Lower leg skin (tissue), 4 donors: ENCODE measurements around the gene PIGC. TPM values are rescaled to one million over a fixed set of nuclear protein-coding genes. Genes with fewer than 3 reads are reported as not detected.

ENCODE experiments used
- DNase-seq, 2 donors: peaks; one replicate each; pipeline ENCODE4 v3.0.0-alpha.2; 2019; ENCODE audit warnings: low spot score in 2 of 2
- H3K4me3 ChIP-seq: fragments of 200-600 bp; sonication (generic); 2 replicates; pipeline ENCODE4 v1.5.1; 2017; ENCODE audit warnings: mild to moderate bottlenecking, low read depth; ENCODE audit not compliant: poor library complexity, severe bottlenecking
- POLR2A ChIP-seq, 2 donors: fragments of 450-650 bp; IDR thresholded peaks; one replicate each; pipeline ENCODE4 v1.6.1; 2016 to 2017; ENCODE audit warnings: antibody characterized with exemption in 2 of 2, mild to moderate bottlenecking in 1 of 2, moderate library complexity in 1 of 2
- WGBS, 2 donors: methylation state at CpG; one replicate each; pipeline ENCODE4 v1.1.5; 2018; 5-methylcytosine and 5-hydroxymethylcytosine counted together
- intact Hi-C: fragments of 100-400 bp; cut with DNase I; formaldehyde crosslinking; loops from one replicate; pipeline ENCODE4 v1.15.0; 2023; ENCODE audit warnings: low total_unique reads
- total RNA-seq, 4 donors: library from RNA; depleted of rRNA; stranded (reverse); fragments of >200 nt; gene quantifications; one replicate each; pipeline ENCODE4 v1.1.0, GENCODE V29; 2016
- TF ChIP-seq, protein P1 (sequence below), 3 donors: fragments of 450-650 bp; IDR thresholded peaks; one replicate each; pipeline ENCODE4 v1.5.1; 2016; ENCODE audit warnings: antibody characterized with exemption in 3 of 3, mild to moderate bottlenecking in 3 of 3, moderate library complexity in 2 of 3

PIGC gene
- total RNA-seq, 4 donors from 2014 or later = 26.2 to 60.3 (median 48.4) TPM

DNA sequence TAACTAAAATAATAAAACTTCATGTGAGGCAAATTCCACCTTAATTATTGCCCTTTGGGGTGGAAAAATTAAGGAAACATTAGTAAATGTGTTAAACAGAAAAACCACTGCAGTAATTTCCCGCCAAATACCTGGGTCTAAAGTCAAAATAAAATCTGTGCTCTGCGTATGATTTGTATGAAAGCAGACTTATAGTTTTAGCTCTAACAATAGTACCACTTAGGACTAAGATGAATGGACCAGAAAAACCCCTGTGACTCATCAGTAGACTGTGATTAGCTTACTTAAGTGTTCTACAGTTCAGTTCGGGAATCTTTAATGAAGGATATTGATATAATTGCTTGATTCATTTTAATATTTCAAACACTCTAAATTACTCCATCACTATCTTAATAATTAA, 46.6 kb downstream of the PIGC start:
- TF ChIP-seq, protein P1, sequence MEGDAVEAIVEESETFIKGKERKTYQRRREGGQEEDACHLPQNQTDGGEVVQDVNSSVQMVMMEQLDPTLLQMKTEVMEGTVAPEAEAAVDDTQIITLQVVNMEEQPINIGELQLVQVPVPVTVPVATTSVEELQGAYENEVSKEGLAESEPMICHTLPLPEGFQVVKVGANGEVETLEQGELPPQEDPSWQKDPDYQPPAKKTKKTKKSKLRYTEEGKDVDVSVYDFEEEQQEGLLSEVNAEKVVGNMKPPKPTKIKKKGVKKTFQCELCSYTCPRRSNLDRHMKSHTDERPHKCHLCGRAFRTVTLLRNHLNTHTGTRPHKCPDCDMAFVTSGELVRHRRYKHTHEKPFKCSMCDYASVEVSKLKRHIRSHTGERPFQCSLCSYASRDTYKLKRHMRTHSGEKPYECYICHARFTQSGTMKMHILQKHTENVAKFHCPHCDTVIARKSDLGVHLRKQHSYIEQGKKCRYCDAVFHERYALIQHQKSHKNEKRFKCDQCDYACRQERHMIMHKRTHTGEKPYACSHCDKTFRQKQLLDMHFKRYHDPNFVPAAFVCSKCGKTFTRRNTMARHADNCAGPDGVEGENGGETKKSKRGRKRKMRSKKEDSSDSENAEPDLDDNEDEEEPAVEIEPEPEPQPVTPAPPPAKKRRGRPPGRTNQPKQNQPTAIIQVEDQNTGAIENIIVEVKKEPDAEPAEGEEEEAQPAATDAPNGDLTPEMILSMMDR (IDR thresholded peaks at IDR 0.05) = no peak
- no peak for TF ChIP-seq POLR2A (IDR thresholded peaks at IDR 0.05)
- WGBS, 2 donors = 42% methylated on average over 3 of the region's 3 CpGs
- no peak for DNase-seq
- intact Hi-C loops = no loop called here
- H3K4me3 ChIP-seq = no peak overlapping the region

DNA sequence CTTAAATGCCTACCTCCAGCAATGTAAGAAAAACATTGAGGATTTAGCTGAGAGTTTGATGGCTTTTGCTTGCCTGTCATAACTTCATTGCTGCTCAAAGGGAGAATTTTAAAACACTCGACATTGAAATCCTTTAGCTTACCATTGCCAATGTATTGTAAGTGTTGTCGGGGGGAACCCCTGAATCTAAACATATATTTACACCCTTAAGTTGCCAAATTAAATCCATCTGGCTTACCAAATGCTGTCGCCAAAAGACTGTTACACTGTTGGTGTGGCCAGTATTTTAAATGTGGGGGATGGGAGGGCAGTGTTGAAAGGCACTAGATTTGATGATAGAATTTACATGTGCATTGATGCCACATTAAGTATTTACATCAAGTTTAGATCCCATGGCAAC, 48.3 kb downstream of the PIGC start:
- no peak for DNase-seq
- WGBS, 2 donors = 80 to 85% methylated on average over 3 of the region's 3 CpGs
- TF ChIP-seq POLR2A (IDR thresholded peaks at IDR 0.05) = no peak
- intact Hi-C loops = no loop called here
- no peak overlapping the region for H3K4me3 ChIP-seq

DNA sequence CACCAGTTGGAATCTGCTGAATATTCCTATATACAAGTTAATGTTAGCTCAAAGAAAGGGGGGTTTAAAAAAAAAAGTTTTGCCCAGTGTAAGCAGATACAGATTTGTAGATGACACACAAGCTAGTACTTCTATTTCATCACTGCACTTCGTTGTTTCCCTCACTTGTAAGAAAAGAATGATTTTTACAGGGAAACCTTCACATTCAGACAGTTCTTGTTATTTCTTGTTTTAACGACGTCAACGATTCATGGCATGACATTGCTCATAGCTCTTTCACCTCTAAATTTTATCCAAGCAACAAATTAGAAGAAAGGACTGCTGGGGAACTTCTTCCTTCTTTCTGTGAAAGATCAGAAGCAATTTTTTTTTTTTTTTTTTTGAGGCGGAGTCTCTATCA, 49.1 kb downstream of the PIGC start:
- DNase-seq = no peak
- TF ChIP-seq, protein P1 (IDR thresholded peaks at IDR 0.05) = no peak
- no peak for TF ChIP-seq POLR2A (IDR thresholded peaks at IDR 0.05)
- H3K4me3 ChIP-seq = no peak overlapping the region
- WGBS, 2 donors = 69 to 76% methylated on average over 5 of the region's 5 CpGs
- intact Hi-C loops = no loop called here

DNA sequence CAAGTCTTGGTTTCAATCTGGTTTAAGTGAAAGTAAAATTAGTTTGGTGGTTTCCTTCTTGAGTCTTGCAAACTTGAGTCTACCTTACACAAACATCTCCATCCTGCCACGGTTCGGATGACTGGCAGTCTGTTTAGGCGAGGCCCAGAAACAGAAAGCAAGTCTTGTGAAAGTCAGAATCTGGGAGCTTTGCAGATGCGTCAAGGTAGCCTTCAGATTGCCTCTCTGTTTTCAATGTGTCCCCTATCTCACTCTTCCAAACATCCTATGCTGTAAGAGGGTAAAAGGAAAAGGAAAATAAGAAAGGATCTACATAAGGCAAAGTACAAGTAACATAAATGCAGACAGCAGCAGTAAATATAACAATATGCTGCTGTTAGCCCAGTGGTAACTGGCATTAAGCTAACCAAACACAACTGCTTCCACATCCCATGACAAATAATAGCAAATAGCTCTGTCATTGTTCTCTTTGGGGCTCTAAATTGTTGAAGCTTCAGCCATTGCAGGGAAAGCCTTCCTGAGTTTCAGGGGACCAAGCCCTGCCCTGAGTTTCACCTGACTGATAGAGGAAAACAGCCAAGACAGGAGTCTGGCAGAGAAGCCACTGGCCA, 49.6 kb downstream of the PIGC start:
- no peak overlapping the region for H3K4me3 ChIP-seq
- intact Hi-C loops = no loop called here
- TF ChIP-seq POLR2A (IDR thresholded peaks at IDR 0.05) = no peak
- TF ChIP-seq, protein P1 (IDR thresholded peaks at IDR 0.05) = no peak
- WGBS, 2 donors = 7 to 19% methylated on average over 4 of the region's 4 CpGs
- no peak for DNase-seq

DNA sequence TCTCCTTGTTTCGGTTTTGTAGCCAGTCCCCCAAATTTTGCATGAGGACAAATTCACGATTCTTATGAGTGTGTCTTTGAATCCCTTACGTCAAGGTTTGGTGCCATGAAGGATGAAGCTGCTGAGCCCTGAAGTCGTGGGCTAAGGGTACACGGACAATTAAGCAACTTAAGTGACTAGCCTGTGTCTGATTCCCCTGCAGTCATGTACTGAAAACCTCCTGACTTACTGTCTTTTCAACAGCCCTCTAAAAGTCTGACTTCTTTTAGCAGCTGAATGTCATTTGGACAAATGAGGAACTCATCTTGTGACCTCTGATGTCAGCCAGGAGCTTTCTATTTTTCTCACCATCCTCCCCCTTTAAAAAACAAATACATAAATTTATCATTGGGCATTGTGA, 50.5 kb downstream of the PIGC start:
- intact Hi-C loops = no loop called here
- no peak for TF ChIP-seq POLR2A (IDR thresholded peaks at IDR 0.05)
- TF ChIP-seq, protein P1 (IDR thresholded peaks at IDR 0.05) = no peak
- no peak overlapping the region for H3K4me3 ChIP-seq
- 62 to 75% methylated on average over 5 of the region's 5 CpGs for WGBS, 2 donors
- DNase-seq = no peak

DNA sequence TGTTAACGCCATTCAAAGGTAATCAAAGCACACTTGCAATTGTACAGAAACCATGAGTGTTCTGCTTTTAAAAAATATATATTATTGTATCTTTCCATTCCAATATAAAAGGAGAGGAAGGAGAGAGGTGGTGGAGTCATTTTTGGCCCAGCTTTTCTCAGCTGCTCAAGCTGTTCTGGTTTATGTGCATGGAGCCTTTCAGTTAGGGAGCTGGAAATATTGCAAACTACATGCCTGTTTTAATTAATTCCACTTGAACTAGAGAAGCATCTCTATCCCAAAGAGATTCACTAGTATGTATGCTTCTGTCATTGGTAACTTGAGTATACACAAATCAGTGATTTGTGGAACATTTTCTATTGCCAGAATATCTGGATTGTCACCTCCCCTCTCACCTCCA, 51.9 kb downstream of the PIGC start:
- no peak overlapping the region for H3K4me3 ChIP-seq
- WGBS, 2 donors = 71 to 73% methylated on average over 1 of the region's 1 CpG
- no peak for DNase-seq
- TF ChIP-seq POLR2A (IDR thresholded peaks at IDR 0.05) = no peak
- TF ChIP-seq, protein P1 (IDR thresholded peaks at IDR 0.05) = no peak
- intact Hi-C loops = no loop called here

Other genes with a start within 250 kb of the PIGC start
- 1 to 10 TPM in 3 of 4 donors, not detected in 1; 2.1 to 4.6 (median 3.0) TPM for gene C1orf105, start 23.4 kb downstream of the PIGC start, total RNA-seq
- 10 to 100 TPM; 30.0 to 32.8 (median 30.7) TPM for gene SUCO, start 89.1 kb upstream of the PIGC start, total RNA-seq
- gene FASLG, start 215.0 kb upstream of the PIGC start, total RNA-seq = not detected